ENCODE results near the gene CD2BP2.

Gene CD2BP2

DNA sequence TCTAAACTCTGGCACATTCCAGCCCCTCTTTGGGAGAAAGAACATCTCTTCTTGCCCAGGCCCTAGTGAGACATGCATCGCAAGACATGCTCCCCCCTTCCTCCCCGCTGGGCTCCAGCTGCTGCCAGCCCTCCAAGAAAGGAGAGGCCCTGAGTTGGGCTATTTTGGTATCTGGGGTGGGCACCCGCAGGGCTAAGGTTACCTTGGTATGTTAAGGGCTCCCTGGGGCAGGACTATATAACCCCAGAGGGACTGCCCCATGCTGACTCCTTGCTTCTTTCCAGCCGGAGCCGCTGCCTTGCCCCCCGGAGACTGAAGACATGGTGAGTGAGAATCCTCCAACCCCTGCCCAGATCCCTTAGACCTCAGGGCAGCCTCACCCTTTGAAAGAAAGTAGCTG, 19.4 kb upstream of the CD2BP2 start, which contains the start of gene MYL11:
TSS of gene MYL11 (plus strand) at position 265 of the 400 bp plus-strand sequence. CDS start at position 321, 56 bp downstream.
- H3K27me3 ChIP-seq (ENCODE audit: control insufficient read depth, insufficient read depth, low read length), result no peaks in the 10 kb centered on the region
- no peak within 1 kb of the TSS for H3K4me3 ChIP-seq (ENCODE audit: low read length)
- H3K4me1 ChIP-seq (ENCODE audit: control insufficient read depth, insufficient read depth, low read length), result peaks cover 9% of the 10 kb centered on the region
- no peaks in the 10 kb centered on the region for H3K36me3 ChIP-seq (ENCODE audit: control insufficient read depth, insufficient read depth, low read length)
- no peak within 1 kb of the TSS for H3K27ac ChIP-seq (ENCODE audit: low read depth, low read length)
- no peak within 1 kb of the TSS for H3K9ac ChIP-seq (ENCODE audit: low read length)

DNA sequence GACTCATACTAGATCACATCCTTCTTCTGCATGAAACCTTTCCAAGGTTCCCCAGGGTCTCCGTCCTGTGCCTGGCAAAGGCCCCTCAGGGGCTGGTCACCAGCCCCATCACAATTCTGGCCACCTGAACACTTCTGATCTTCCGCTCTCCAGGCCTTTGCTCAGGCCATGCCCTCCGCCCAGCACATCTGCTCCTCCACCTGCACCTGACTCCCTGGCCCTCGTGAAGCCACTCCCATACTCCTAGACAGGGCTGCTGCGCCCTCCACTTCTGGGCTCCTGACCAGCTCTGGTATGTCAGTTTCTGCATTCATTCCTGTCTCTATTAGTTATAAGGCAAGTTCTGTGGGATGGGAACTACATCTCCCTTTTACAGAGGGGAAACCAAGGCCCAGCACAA, 17.6 kb upstream of the CD2BP2 start:
- Histone ChIP-seq H3K9ac (ENCODE audit: low read length) (no peak overlapping the region), H3K36me3 (ENCODE audit: control insufficient read depth, insufficient read depth, low read length) (no peaks in the 10 kb centered on the region), H3K27ac (ENCODE audit: low read depth, low read length) (no peak overlapping the region), H3K4me3 (ENCODE audit: low read length) (no peak overlapping the region), H3K27me3 (ENCODE audit: control insufficient read depth, insufficient read depth, low read length) (no peaks in the 10 kb centered on the region), H3K4me1 (ENCODE audit: control insufficient read depth, insufficient read depth, low read length) (peaks cover 8% of the 10 kb centered on the region)

DNA sequence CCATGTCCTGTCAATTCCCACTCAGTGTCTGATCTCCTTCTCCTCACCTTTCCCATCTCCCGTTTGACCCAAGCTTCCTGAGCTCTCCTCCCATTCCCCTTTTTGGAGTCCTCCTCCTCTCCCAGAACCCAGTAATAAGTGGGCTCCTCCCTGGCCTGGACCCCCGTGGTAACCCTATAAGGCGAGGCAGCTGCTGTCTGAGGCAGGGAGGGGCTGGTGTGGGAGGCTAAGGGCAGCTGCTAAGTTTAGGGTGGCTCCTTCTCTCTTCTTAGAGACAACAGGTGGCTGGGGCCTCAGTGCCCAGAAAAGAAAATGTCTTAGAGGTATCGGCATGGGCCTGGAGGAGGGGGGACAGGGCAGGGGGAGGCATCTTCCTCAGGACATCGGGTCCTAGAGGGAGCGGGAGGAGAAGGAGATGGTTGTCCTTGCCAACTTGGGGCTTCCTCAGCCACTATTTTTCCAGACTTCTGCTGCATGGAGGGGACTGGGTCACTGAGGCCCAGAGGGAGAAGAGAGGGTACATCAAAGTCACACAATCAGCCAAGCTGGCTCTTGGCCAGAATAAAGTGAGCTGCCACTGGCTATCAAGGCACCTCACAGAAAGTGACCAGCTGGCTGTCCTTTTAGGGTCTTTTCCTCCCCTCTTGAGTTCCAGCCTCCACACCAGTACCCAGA, 17.1 kb upstream of the CD2BP2 start:
- H3K9ac ChIP-seq (ENCODE audit: low read length), result no peak overlapping the region
- H3K27ac ChIP-seq (ENCODE audit: low read depth, low read length), result no peak overlapping the region

DNA sequence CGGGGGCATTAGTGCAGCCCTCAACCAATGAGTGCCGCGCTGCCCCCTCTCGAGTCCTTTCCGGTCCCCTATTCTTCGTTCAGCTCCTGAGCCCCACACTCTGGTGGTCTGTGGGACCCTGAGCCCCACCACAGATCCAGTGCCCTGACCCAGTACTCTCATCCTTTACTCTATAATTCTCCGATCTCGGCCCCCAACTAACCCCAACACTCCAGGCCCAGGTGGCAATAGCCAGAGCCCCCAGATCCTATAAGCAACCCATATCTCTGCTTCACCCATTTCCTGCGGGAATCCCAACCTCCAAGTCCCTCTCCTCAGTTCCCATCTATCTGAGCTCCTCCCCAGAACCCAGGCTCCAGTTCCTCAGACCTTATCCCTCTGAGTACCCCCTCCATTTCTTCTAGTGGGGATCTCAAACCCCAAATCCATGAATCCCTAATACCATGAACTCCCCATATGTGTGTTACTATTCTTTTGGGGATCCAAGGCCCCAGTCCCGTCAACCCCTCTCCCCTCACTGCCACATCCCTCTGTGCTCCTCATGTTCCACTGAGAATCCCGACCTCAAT, 16.2 kb upstream of the CD2BP2 start:
- Histone ChIP-seq H3K36me3 (ENCODE audit: control insufficient read depth, insufficient read depth, low read length) (no peaks in the 10 kb centered on the region), H3K27ac (ENCODE audit: low read depth, low read length) (peak overlapping the region; percentile 89), H3K27me3 (ENCODE audit: control insufficient read depth, insufficient read depth, low read length) (no peaks in the 10 kb centered on the region), H3K4me1 (ENCODE audit: control insufficient read depth, insufficient read depth, low read length) (peaks cover 9% of the 10 kb centered on the region), H3K9ac (ENCODE audit: low read length) (no peak overlapping the region), H3K4me3 (ENCODE audit: low read length) (peak overlapping the region; percentile 63)

More for the DNA sequence above, 17.1 kb upstream of the CD2BP2 start:
- Histone ChIP-seq H3K27me3 (ENCODE audit: control insufficient read depth, insufficient read depth, low read length) (no peaks in the 10 kb centered on the region), H3K4me3 (ENCODE audit: low read length) (no peak overlapping the region), H3K4me1 (ENCODE audit: control insufficient read depth, insufficient read depth, low read length) (peaks cover 10% of the 10 kb centered on the region), H3K36me3 (ENCODE audit: control insufficient read depth, insufficient read depth, low read length) (no peaks in the 10 kb centered on the region)

DNA sequence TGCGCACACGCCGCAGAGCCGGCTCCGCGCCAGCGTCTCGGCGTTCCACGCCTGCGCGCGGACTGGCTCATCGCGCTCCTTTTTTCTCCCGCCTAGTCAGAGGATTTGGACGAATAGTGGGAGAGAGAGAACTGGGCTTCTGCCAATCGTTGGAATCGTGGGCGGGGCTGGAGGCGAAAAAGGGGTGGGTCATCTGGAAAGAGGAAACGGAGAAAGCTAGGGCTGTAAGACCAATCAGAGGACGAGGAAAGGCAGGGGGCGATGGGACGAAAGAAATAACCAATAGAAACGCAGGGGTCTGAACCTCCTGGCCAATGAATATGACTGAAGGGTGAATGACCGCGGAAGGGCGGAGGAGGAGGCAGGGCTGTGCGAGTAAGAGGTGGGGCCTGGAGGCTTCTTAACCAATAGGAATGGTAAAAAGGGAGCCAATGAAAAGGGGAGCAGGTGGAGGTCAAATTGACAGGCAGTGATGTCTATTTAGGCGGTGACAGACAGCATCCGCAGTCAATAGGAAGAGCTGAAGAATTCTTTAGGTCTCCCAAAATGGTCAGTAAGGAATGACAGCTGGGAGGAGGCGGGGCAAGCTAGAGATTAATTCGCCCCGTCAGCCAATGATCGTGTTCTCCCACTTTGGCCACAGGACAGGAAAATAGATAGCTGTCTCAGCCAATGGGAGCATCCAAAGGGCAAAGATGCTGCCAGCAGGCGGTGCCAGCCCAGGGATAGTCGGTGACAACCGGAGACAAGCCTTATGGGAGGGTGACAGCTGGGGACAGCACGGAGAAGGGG, 15.5 kb upstream of the CD2BP2 start, which contains the start of gene TBC1D10B:
TSS of gene TBC1D10B (minus strand) at position 39 of the 792 bp plus-strand sequence. CDS start 311 bp downstream, outside the sequence.
- H3K4me1 ChIP-seq (ENCODE audit: control insufficient read depth, insufficient read depth, low read length), result peaks cover 9% of the 10 kb centered on the region

DNA sequence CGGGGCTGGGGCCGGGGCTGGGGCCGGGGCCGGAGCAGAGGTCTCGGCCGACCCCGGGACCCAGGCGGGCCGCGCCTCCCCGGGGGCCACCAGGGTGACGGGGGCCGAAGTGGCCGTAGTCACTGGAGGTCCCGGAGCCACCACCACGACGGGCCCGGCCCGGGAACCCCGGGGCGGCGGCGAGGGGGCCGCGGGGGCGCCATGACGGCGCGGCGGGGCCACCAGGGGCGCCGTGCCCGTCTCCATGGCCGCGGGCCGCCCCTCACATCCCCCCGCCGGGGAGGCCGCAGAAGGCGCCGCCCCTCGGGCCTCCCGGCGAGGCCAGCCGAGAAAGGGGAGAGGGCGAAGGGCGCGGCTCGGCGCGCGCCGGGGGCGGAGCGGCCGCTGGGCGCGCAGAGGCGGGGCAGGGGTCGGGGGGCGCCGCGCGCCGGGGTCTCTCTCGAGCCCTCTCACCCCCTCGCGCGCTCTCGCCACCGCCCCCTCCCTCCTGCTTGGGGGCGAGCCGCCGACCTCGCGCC, 14.9 kb upstream of the CD2BP2 start:
- Histone ChIP-seq H3K27me3 (ENCODE audit: control insufficient read depth, insufficient read depth, low read length) (no peaks in the 10 kb centered on the region), H3K36me3 (ENCODE audit: control insufficient read depth, insufficient read depth, low read length) (no peaks in the 10 kb centered on the region), H3K4me1 (ENCODE audit: control insufficient read depth, insufficient read depth, low read length) (peaks cover 9% of the 10 kb centered on the region), H3K9ac (ENCODE audit: low read length) (no peak overlapping the region), H3K4me3 (ENCODE audit: low read length) (peak overlapping the region; percentile 90), H3K27ac (ENCODE audit: low read depth, low read length) (peak overlapping the region; percentile 61)

More for the DNA sequence above, 15.5 kb upstream of the CD2BP2 start, which contains the start of gene TBC1D10B:
- Histone ChIP-seq H3K4me3 (ENCODE audit: low read length) (peak within 1 kb of the TSS; percentile 90), H3K9ac (ENCODE audit: low read length) (peak within 1 kb of the TSS; percentile 80), H3K27me3 (ENCODE audit: control insufficient read depth, insufficient read depth, low read length) (no peaks in the 10 kb centered on the region), H3K36me3 (ENCODE audit: control insufficient read depth, insufficient read depth, low read length) (no peaks in the 10 kb centered on the region), H3K27ac (ENCODE audit: low read depth, low read length) (peak within 1 kb of the TSS; percentile 89)

DNA sequence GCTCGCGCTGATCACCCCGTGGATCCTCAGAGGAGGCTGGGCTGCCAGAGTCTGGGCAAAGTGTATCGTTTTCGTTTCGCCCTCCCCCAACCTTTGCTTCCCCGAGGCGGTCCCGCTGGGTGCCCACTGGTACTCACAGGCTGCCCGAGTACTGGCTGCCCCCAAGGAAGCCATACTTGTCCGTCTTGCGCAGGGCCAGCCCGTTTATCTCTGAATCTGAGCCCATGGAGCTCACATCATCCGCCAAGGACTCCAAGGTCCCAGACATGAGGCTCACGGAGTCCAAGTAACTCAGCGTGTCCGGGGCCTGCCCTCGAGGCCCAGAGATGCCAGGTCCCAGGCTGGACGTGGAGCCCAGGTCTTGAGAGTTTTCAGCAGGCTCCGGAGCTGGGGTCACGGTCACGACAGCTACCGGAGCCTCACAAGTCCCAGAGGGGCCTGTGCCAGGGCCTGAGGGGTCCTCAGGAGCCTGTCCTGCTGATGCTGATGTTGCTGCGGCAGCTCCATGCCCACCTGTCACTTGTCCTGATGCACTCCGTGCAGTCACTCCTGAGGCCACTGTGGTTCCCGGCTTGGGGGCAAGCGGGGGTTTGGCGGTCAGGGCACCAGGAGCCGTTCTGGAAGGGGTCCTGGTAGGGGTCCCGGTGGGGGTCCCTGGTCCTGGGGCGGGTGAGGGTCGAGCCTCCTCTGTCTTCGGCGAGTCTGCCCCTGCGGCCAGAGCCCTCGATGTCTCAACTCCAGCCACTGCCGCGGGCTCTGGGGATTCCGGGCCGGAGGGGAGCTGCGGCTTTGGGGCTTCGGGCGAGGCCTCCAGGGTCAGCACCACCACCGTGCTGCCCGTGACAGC, 14.2 kb upstream of the CD2BP2 start:
- Histone ChIP-seq H3K27ac (ENCODE audit: low read depth, low read length) (peak overlapping the region; percentile 61), H3K4me3 (ENCODE audit: low read length) (peak overlapping the region; percentile 90)

DNA sequence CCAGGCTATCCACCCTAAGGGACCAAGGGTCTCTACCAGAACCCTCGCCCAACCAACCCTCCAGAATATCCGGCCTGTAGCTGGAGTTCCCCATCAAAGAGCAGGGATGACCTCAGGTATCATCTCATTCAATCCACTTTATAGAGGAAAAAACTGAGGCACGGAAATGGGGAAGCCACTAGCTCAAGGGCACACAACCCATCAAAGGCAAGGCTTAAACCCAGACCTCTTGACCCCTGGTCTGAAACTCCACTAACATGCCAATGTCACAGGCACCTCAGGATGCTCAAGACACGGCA, 13.6 kb upstream of the CD2BP2 start:
- peaks cover 9% of the 10 kb centered on the region for H3K4me1 ChIP-seq (ENCODE audit: control insufficient read depth, insufficient read depth, low read length)
- peaks cover 3% of the 10 kb centered on the region for H3K36me3 ChIP-seq (ENCODE audit: control insufficient read depth, insufficient read depth, low read length)
- peak overlapping the region; percentile 90 for H3K4me3 ChIP-seq (ENCODE audit: low read length)
- H3K27me3 ChIP-seq (ENCODE audit: control insufficient read depth, insufficient read depth, low read length), result no peaks in the 10 kb centered on the region
- H3K9ac ChIP-seq (ENCODE audit: low read length), result peak overlapping the region; percentile 72
- peak overlapping the region; percentile 61 for H3K27ac ChIP-seq (ENCODE audit: low read depth, low read length)

More for the DNA sequence above, 14.2 kb upstream of the CD2BP2 start:
- Histone ChIP-seq H3K36me3 (ENCODE audit: control insufficient read depth, insufficient read depth, low read length) (peaks cover 3% of the 10 kb centered on the region), H3K27me3 (ENCODE audit: control insufficient read depth, insufficient read depth, low read length) (no peaks in the 10 kb centered on the region), H3K9ac (ENCODE audit: low read length) (peak overlapping the region; percentile 80), H3K4me1 (ENCODE audit: control insufficient read depth, insufficient read depth, low read length) (peaks cover 9% of the 10 kb centered on the region)

DNA sequence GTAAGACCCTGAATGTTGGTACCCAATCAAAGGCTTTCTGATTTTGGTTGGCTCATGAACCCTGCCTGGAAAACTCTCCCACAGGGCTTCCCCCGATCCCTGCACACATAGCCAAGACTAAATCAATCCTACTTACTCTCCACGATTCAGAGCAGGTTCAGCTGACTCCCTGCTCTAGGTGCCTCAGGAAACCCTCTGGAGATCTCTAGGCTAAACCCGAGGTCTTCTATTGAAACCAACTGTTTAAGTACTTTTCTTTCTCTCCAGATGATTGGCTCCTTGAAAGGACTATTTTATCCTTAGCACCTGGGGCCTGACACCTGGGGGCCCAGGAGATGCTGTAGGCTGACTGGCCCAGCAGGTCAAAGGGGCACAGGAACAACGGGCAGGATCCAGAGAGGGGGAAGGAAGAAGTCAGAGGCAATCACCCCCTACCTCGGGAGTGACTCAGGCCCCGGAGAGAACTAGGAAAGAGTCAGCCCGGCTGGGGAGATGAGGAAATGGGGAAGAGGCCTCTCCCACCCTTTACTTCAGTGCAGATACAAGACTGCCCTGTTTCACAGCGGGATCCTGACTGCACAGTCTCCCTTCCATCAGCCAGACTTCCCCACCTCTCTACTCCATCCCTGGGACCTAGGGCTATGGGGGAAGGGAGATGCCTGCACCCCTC, 13.1 kb upstream of the CD2BP2 start:
- Histone ChIP-seq H3K4me1 (ENCODE audit: control insufficient read depth, insufficient read depth, low read length) (peaks cover 9% of the 10 kb centered on the region), H3K36me3 (ENCODE audit: control insufficient read depth, insufficient read depth, low read length) (peaks cover 3% of the 10 kb centered on the region), H3K9ac (ENCODE audit: low read length) (peak overlapping the region; percentile 72), H3K4me3 (ENCODE audit: low read length) (peak overlapping the region; percentile 90), H3K27ac (ENCODE audit: low read depth, low read length) (peak overlapping the region; percentile 61), H3K27me3 (ENCODE audit: control insufficient read depth, insufficient read depth, low read length) (no peaks in the 10 kb centered on the region)

DNA sequence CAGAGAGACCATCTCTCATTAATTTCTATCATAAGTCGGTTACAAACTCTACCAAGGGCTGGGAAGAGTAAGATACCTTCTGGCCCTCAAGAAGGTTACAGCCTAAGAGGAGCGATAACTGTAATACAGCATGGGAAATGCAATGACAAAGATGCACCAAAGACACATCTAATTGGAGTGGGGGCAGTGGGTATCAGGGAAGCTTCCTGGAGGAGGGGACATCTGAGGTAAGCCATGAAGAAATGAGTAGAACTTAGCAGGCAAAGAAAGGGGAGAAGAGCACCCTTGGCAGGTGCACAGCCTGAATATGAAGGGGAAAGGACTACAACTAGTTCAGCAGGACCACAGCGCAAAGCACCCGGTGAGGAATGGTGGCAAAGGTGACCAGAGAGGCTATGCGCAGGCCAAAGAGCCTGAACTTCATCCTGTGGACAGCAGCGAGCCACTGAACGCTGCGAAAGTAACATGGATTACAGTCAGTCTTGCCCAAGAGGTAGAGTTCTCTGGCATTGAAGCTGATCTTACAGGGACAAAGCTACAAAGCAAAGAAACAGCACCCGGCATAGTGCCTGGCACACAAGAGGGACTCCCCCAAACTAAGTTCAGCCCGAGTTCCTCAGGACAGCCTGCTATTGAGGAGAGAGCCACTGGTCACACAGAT, 12.4 kb upstream of the CD2BP2 start:
- H3K27ac ChIP-seq (ENCODE audit: low read depth, low read length), result no peak overlapping the region
- H3K27me3 ChIP-seq (ENCODE audit: control insufficient read depth, insufficient read depth, low read length), result no peaks in the 10 kb centered on the region
- H3K4me3 ChIP-seq (ENCODE audit: low read length), result peak overlapping the region; percentile 90
- no peak overlapping the region for H3K9ac ChIP-seq (ENCODE audit: low read length)
- peaks cover 9% of the 10 kb centered on the region for H3K4me1 ChIP-seq (ENCODE audit: control insufficient read depth, insufficient read depth, low read length)
- H3K36me3 ChIP-seq (ENCODE audit: control insufficient read depth, insufficient read depth, low read length), result peaks cover 6% of the 10 kb centered on the region

DNA sequence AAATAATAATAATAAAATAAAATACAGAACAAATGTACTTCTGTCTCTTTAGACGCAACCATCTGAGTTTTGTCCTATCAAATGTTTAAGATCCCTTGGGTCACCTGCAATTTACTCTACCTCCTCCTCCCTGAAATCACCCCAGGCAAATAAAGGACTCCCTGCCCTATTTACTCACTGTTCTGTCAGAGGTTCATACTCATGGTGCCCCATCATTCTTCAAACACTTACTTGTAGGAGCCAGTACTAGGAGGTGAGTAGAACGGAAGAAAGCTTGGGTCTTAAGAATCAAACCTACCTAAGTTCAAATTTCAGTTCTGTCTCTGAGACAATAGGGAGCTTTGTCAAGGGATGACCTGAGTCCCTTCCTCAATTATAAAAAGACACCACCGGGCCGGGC, 11.4 kb upstream of the CD2BP2 start:
- peaks cover 6% of the 10 kb centered on the region for H3K36me3 ChIP-seq (ENCODE audit: control insufficient read depth, insufficient read depth, low read length)
- no peak overlapping the region for H3K4me3 ChIP-seq (ENCODE audit: low read length)
- H3K27me3 ChIP-seq (ENCODE audit: control insufficient read depth, insufficient read depth, low read length), result no peaks in the 10 kb centered on the region
- H3K27ac ChIP-seq (ENCODE audit: low read depth, low read length), result no peak overlapping the region
- H3K4me1 ChIP-seq (ENCODE audit: control insufficient read depth, insufficient read depth, low read length), result peaks cover 9% of the 10 kb centered on the region
- no peak overlapping the region for H3K9ac ChIP-seq (ENCODE audit: low read length)

Data from rectal smooth muscle tissue (tissue), 1 donor.